ENCODE results near the gene NCKAP1.
"Not testable (repeated sequence)": the region's sequence is repeated elsewhere in the genome, so short reads cannot be mapped to it uniquely, and the experiment has no call there.

Gene NCKAP1

GRCh38 chr2:182883451-182883850, 154.8 kb downstream of the NCKAP1 start:
- in situ Hi-C loops (cut with MboI; ENCODE audit: low sequenced_read_pairs) = no loop called here

- in situ Hi-C loops (cut with MboI; ENCODE audit: low sequenced_read_pairs) = not testable (repeated sequence)
These were observed 158.2 kb downstream of the NCKAP1 start for GRCh38 chr2:182880100-182880499.

DNA sequence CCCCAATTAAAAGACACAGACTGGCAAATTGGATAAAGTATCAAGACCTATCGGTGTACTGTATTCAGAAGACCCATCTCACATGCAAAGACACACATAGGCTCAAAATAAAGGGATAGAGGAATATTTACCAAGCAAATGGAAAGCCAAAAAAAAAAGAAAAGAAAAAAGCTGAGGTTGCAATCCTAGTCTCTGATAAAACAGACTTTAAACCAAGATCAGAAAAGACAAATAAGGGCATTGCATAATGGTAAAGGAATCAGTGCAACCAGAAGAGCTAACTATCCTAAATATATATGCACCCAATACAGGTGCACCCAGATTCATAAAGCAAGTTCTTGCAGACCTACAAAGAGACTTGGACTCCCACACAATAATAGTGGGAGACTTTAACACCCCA, 161.6 kb downstream of the NCKAP1 start:
- in situ Hi-C loops (cut with MboI; ENCODE audit: low sequenced_read_pairs) = not testable (repeated sequence)

DNA sequence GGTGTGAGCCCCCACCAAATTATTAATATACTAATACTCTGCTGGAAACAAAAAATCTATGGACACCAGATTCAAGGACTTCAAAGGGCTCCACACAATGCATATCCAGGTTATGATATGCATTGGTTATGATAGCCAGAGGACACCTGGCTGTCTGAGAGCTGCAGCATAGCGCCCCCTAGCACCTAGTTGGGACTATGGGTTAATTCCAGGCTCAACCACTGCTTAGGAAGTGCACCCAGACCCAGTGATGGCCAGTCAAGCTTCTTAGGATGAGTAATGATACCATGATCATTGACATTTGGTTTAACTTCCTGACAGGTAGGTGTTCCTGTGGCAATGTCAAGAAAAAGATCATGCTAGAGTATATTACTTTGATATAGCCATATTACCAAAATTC, 168.0 kb downstream of the NCKAP1 start:
- in situ Hi-C loops (cut with MboI; ENCODE audit: low sequenced_read_pairs) = no loop called here

DNA sequence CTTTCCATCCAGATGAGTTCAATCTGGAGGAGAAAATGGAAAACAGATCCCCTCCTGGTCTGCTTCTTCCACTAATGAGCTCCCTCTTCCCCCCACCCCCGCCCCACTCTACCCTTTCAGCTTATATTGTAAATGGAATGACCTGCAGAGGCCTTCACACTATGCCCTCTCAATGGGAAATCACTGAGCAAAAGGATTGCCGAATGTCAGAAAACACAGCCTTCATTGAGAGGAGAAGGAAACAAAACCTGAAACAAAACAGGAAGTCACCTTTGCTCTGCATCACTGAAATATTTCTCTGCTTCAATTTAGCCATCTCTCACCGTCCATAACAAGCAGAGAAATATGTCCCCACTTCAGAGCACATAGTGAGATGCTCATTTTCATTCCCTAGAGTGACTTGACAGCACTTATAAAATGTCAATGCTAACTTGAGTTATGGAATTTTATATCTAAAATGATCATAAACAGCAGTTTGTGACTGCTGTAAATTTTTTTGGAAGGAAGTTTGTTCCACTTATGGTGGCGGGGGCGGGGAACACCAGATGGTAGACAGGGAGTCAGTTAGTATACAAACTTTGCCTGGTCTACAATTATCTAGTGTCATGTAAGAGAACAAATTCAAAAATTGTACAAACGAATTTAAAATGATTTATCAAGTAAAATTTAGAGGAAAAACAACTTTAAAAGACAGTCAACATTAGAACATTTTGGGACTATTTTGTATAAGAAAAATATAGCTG, 170.0 kb downstream of the NCKAP1 start:
- in situ Hi-C loops (cut with MboI; ENCODE audit: low sequenced_read_pairs) = no loop called here

DNA sequence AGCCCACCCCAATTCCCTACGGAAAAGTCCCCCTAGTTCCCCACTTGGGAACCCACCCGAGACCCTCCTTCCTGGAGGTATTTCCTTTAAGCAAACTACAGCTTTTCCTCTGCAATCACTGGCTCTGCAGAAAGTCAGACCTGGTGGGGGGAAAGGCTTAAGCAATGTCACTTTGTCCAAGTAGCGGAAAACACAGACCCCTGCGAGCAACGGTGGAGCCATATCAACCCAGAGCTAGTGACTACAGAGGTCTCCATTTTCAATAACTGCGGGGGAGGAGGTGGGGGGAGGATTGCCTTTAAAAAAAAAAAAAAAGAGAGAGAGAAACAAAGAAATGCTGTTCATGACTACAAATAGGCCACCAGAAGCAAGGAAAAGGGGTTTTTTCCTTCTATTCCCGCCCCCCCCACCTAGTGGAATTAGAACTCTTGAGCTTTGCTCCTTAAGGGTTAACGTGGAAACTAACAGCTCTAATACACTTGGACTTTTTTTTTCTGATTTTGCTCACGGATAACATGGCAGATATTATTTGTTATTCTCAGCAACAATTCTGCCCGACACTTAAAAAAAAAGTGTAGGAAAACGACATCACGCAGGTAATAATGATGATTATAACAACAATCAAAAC, 170.7 kb downstream of the NCKAP1 start:
- in situ Hi-C loops (cut with MboI; ENCODE audit: low sequenced_read_pairs) = no loop called here

- in situ Hi-C loops (cut with MboI; ENCODE audit: low sequenced_read_pairs) = no loop called here
These were observed 171.5 kb downstream of the NCKAP1 start, which contains the start of gene FRZB for GRCh38 chr2:182866461-182867406. FRZB (minus strand) TSS chr2:182866637; CDS start chr2:182866552, 85 bp downstream.

DNA sequence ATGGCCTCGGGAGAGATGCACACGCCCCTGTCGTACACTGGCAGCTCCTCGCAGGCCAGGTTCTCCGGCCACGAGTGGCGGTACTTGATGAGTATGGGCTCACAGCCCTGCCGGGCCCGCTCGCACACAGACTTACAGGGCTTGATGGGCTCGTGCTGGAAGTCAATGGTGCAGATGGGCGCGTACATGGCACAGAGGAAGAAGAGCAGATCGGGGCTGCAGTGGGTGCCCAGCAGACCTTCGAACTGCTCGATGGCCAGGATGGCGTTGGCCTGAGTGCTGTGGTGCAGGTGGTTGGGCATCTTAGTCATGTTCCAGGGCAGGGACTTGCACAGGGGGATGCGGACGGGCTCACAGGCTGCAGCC, 172.2 kb downstream of the NCKAP1 start:
- in situ Hi-C loops (cut with MboI; ENCODE audit: low sequenced_read_pairs) = no loop called here

GRCh38 chr2:182864949-182865570, 173.2 kb downstream of the NCKAP1 start:
- in situ Hi-C loops (cut with MboI; ENCODE audit: low sequenced_read_pairs) = no loop called here

DNA sequence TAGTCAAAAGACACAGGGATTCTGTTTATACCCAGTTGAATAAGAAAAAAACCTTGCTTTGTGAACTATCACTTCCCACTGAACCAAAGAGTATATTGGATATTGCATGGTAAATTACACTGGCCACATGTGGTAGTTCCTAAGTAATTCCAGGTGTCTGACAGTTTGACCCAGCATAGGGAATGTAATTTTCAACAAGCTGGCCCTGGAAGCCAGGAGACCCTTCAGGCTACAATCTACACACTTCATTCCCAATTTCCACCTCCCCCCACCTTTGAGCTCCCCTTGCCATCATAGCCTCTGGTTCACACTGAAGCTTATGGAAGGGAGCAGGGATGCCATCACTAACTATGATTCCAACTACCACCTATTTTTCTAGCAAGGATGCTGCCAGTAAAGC, 174.6 kb downstream of the NCKAP1 start:
- in situ Hi-C loops (cut with MboI; ENCODE audit: low sequenced_read_pairs) = no loop called here

- in situ Hi-C loops (cut with MboI; ENCODE audit: low sequenced_read_pairs) = no loop called here
These were observed 176.2 kb downstream of the NCKAP1 start for GRCh38 chr2:182862091-182862490.

- in situ Hi-C loops (cut with MboI; ENCODE audit: low sequenced_read_pairs) = no loop called here
These were observed 177.4 kb downstream of the NCKAP1 start for GRCh38 chr2:182860858-182861257.
